AG09309 (cell line): ENCODE measurements around the gene SFSWAP.
A peak's percentile ranks its signal among the peaks of the same experiment; 100 is the strongest.

Source experiments
- DNase-seq: peaks from one replicate; pipeline ENCODE4 v3.0.0-alpha.2; 2010; ENCODE audit warnings: low read depth
- H3K4me3 ChIP-seq: 2 replicates; pipeline ENCODE4 v1.5.1; 2011; ENCODE audit warnings: mild to moderate bottlenecking, low read depth, low read length, moderate library complexity; ENCODE audit not compliant: control insufficient read depth
- TF ChIP-seq, protein P1 (sequence below): IDR thresholded peaks from 2 replicates; pipeline ENCODE4 v1.5.1; 2011; ENCODE audit warnings: mild to moderate bottlenecking, low read depth, low read length, inconsistent platforms; ENCODE audit not compliant: insufficient read depth, control insufficient read depth; ENCODE audit errors: missing control alignments

Gene SFSWAP

DNA sequence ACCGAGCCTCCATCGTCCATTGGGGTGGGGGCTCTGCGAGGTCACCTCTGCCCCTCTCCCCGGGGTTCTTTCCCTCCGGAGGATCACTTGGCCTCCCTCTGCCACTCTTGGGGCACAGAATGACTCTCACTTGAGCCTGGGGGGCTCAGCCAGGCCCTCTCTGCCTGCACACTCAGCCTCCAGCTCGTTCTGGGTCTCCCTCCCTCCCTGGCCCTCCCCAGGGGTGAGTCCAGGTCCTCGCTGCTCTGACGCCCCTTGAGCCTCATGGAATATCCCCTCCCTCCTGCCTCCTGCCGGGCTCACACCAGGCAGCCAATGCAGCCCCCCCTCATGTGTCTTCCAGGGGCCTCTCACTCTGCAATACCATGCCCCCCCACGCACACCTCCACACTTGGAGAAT lies 17.7 kb upstream of the SFSWAP start:
- no peak overlapping the region for H3K4me3 ChIP-seq
- TF ChIP-seq, protein P1, sequence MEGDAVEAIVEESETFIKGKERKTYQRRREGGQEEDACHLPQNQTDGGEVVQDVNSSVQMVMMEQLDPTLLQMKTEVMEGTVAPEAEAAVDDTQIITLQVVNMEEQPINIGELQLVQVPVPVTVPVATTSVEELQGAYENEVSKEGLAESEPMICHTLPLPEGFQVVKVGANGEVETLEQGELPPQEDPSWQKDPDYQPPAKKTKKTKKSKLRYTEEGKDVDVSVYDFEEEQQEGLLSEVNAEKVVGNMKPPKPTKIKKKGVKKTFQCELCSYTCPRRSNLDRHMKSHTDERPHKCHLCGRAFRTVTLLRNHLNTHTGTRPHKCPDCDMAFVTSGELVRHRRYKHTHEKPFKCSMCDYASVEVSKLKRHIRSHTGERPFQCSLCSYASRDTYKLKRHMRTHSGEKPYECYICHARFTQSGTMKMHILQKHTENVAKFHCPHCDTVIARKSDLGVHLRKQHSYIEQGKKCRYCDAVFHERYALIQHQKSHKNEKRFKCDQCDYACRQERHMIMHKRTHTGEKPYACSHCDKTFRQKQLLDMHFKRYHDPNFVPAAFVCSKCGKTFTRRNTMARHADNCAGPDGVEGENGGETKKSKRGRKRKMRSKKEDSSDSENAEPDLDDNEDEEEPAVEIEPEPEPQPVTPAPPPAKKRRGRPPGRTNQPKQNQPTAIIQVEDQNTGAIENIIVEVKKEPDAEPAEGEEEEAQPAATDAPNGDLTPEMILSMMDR = no peak
- no peak for DNase-seq

DNA sequence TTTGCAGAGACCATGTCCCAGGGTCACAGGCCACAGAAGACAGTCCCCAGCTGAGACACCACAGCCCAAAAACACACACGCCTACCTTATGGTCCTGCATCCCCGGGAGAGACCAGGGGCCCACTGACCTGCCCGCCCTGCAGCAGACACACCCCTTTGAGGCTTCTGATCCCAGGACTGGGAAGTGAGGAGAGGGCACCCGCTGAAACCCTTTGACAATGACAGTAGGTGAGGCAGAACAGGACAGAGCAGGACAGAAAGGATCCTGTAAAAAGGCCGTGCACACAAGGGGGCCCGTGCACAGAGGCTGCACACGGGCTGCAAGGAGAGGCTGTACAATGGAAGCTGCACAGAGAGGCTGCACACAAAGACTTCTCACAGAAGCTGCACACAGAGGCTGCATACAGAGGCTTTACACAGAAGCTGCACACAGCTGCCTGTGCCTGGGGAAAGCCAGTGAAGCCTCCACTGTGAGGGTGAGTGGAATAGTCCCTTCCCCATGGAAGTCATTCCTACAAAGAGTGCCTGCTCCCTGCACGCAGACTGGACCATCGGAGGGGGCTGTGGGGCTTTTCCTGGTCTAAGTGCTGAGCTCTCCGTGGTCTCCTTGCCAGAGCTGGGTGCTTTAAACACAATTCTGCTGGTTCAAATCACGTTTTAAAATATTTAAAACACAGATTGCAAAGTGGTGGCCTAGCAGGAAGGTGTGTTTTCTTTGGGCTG lies 16.6 kb upstream of the SFSWAP start:
- H3K4me3 ChIP-seq = no peak overlapping the region
- TF ChIP-seq, protein P1 = no peak
- no peak for DNase-seq

- no peak overlapping the region for H3K4me3 ChIP-seq
- TF ChIP-seq, protein P1 = no peak
- no peak for DNase-seq
These were observed 14.9 kb upstream of the SFSWAP start for GRCh38 chr12:131695968-131696367.

DNA sequence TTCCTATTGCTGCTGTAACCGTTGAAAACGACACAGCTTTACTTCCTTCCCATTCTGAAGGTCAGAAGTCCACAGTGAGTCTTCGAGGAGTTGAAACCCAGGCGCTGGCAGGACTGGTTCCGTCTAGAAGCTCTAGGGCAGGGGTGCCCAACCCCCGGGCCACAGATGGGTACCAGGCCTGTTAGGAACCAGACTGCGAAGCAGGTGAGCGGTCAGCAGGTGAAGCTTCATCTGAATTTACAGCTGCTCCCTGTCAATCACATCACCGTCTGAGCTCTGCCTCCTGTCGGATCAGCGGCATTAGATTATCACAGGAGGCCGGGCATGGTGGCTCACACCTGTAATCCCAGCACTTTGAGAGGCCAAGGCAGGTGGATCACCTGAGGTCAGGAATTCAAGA lies 12.6 kb upstream of the SFSWAP start:
- DNase-seq = no peak
- TF ChIP-seq, protein P1 = no peak
- H3K4me3 ChIP-seq = no peak overlapping the region

GRCh38 chr12:131699434-131699833 lies 11.5 kb upstream of the SFSWAP start:
- TF ChIP-seq, protein P1 = no peak
- peak; percentile 4 for DNase-seq
- H3K4me3 ChIP-seq = no peak overlapping the region

DNA sequence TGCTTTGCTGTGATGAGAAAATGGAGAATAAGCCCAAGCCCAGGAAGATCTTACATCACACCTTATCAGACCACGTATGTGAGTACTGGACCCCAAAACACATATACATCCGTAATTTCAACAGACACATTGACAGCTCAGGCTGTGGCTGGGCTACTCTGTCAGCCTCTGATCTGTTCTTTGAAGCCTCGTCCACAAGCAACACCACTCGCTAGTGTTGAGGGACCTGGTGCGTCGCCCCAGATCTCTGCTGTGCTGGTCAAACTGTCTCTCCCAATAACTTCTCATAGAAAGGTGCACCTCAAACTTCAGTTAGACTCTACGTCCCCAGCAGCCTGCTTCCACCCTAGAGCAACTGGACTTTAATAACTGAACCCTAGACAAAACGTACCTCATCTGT lies 10.6 kb upstream of the SFSWAP start:
- TF ChIP-seq, protein P1 = no peak
- DNase-seq = no peak
- H3K4me3 ChIP-seq = no peak overlapping the region
